ENCODE data around the gene PLGLB1. TPM values are rescaled to one million over a fixed set of nuclear protein-coding genes. Genes with fewer than 3 reads are reported as not detected.
"Not testable (repeated sequence)": the region's sequence is repeated elsewhere in the genome, so short reads cannot be mapped to it uniquely, and the experiment has no call there.

Gene PLGLB1
- total RNA-seq, 1 experiment from 2014 or later: 1.2 TPM

DNA sequence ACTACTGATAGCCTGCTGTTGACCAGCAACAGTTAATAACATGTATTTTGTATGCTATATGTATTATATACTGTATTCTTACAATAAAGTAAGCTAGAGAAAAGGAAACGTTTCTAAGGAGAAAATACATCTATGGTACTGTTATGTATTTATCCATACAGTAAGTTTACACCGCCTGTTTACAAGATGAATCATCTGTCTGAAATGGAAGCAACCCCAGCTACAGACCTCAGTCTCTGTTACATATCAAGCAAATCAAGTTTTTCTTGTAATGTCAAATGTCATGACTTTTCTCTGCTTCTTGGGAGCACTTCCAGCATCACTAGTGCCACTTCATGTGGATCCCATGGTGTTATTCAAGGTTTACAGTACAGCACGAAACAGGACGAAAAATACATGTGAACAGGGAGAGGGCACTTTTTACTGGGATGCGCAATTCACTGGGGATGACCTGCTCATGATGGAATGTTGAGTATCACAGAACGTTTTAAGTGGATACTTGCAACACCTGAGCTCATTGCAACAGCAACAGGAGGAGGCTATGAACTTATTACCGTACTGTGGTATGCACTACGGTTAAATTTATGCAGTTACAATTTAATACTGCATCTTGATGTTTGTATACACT is 2.5 kb upstream of the PLGLB1 start:
- H3K4me3 Mint-ChIP-seq; H2BK5ac ChIP-seq (ENCODE audit: insufficient read length, low read length); H3K23me2 ChIP-seq (ENCODE audit: insufficient read length, low read depth, low read length, poor library complexity, severe bottlenecking); H3K79me2 ChIP-seq (ENCODE audit: insufficient read depth, low read length); H2BK120ac ChIP-seq (ENCODE audit: low read depth, low read length, poor library complexity, severe bottlenecking); H3K56ac ChIP-seq (ENCODE audit: insufficient read length, low read depth, low read length); H2AFZ ChIP-seq (ENCODE audit: low read length); H2BK15ac ChIP-seq (ENCODE audit: low read depth, low read length); H3K36me3 Mint-ChIP-seq (ENCODE audit: insufficient read depth in 1 of 3, low read depth in 3 of 3); H2BK12ac ChIP-seq (ENCODE audit: insufficient read length, low read depth, low read length); H3K18ac ChIP-seq (ENCODE audit: insufficient read length, low read depth, low read length); H3T11ph ChIP-seq (ENCODE audit: low read length); H4K8ac ChIP-seq (replicated peaks; ENCODE audit: insufficient read length, low read depth, low read length); H3K9me3 Mint-ChIP-seq; H3K79me1 ChIP-seq (ENCODE audit: insufficient read depth, low read depth, low read length, poor library complexity, severe bottlenecking); H3K27ac ChIP-seq (ENCODE audit: insufficient read length, low read depth, low read length); H3K27me3 Mint-ChIP-seq (ENCODE audit: low read depth); H3K9me3 ChIP-seq (ENCODE audit: control insufficient read depth, low read depth, low read length); H4K91ac ChIP-seq (ENCODE audit: insufficient read length, low read depth, low read length); H3K14ac ChIP-seq (ENCODE audit: insufficient read depth, low read length); H3K27me3 ChIP-seq (ENCODE audit: insufficient read depth, low read length); H3K27ac Mint-ChIP-seq; H4K20me1 ChIP-seq (ENCODE audit: control insufficient read depth, insufficient read depth, insufficient read length); H3K4me1 Mint-ChIP-seq; H3K4me2 ChIP-seq (ENCODE audit: insufficient read depth, insufficient read length, low read length); H3K23ac ChIP-seq (ENCODE audit: insufficient read length, low read depth, low read length); DNase-seq; H2BK20ac ChIP-seq (ENCODE audit: low read depth, low read length, poor library complexity, severe bottlenecking); H3K4me1 ChIP-seq (ENCODE audit: insufficient read depth, low read length); H2AK5ac ChIP-seq (ENCODE audit: insufficient read length, low read length); H3K4ac ChIP-seq (ENCODE audit: low read depth, low read length); H3K9ac ChIP-seq (ENCODE audit: extremely low read depth, insufficient read length, low read length); H4K5ac ChIP-seq (ENCODE audit: insufficient read length, low read depth, low read length): not testable (repeated sequence)
- WGBS (ENCODE audit: extremely low coverage, insufficient read length, low lambda C conversion rate): no CpG with 5 or more reads among the region's 8 CpGs

DNA sequence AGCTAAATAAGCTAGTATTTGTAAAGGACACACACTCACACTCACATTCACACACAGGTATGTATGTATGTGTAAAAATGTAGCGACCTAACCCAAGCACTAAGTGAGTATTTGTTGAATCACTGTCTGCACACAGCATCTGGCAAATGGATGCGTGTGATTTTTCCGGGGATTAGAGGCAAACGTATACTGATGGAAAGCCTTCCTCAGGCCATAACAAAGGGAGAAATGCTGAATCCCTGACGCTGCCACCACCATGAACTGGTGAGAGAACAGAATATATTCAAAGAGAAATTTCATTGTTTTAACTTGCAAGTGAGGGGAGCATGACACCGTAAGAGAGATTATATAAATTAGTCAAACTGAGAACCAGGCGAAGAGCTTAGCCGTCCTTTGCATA is 601 bp downstream of the PLGLB1 start:
- H3K4ac ChIP-seq (ENCODE audit: low read depth, low read length); H2BK20ac ChIP-seq (ENCODE audit: low read depth, low read length, poor library complexity, severe bottlenecking); H3K27ac ChIP-seq (ENCODE audit: insufficient read length, low read depth, low read length); H3K4me1 ChIP-seq (ENCODE audit: insufficient read depth, low read length); H3K79me2 ChIP-seq (ENCODE audit: insufficient read depth, low read length); H3K27me3 ChIP-seq (ENCODE audit: insufficient read depth, low read length); H2AFZ ChIP-seq (ENCODE audit: low read length); H3K27me3 Mint-ChIP-seq (ENCODE audit: low read depth); H3K4me1 Mint-ChIP-seq; H2BK15ac ChIP-seq (ENCODE audit: low read depth, low read length); H3K27ac Mint-ChIP-seq; H3K9me3 Mint-ChIP-seq; H3K36me3 Mint-ChIP-seq (ENCODE audit: insufficient read depth in 1 of 3, low read depth in 3 of 3); H3K79me1 ChIP-seq (ENCODE audit: insufficient read depth, low read depth, low read length, poor library complexity, severe bottlenecking); H2BK120ac ChIP-seq (ENCODE audit: low read depth, low read length, poor library complexity, severe bottlenecking); H2BK5ac ChIP-seq (ENCODE audit: insufficient read length, low read length); H3T11ph ChIP-seq (ENCODE audit: low read length); H3K23ac ChIP-seq (ENCODE audit: insufficient read length, low read depth, low read length); DNase-seq; H4K91ac ChIP-seq (ENCODE audit: insufficient read length, low read depth, low read length); H4K5ac ChIP-seq (ENCODE audit: insufficient read length, low read depth, low read length); H4K20me1 ChIP-seq (ENCODE audit: control insufficient read depth, insufficient read depth, insufficient read length); H3K4me2 ChIP-seq (ENCODE audit: insufficient read depth, insufficient read length, low read length); H3K9me3 ChIP-seq (ENCODE audit: control insufficient read depth, low read depth, low read length); H3K9ac ChIP-seq (ENCODE audit: extremely low read depth, insufficient read length, low read length); H3K4me3 Mint-ChIP-seq; H2AK5ac ChIP-seq (ENCODE audit: insufficient read length, low read length); H2BK12ac ChIP-seq (ENCODE audit: insufficient read length, low read depth, low read length); H3K14ac ChIP-seq (ENCODE audit: insufficient read depth, low read length); H3K18ac ChIP-seq (ENCODE audit: insufficient read length, low read depth, low read length); H3K56ac ChIP-seq (ENCODE audit: insufficient read length, low read depth, low read length); H3K23me2 ChIP-seq (ENCODE audit: insufficient read length, low read depth, low read length, poor library complexity, severe bottlenecking); H4K8ac ChIP-seq (replicated peaks; ENCODE audit: insufficient read length, low read depth, low read length): not testable (repeated sequence)
- no CpG with 5 or more reads among the region's 8 CpGs for WGBS (ENCODE audit: extremely low coverage, insufficient read length, low lambda C conversion rate)

Data from H9 (cell line).